ENCODE data around the gene SMIM35. TPM values are rescaled to one million over a fixed set of nuclear protein-coding genes. Genes with fewer than 3 reads are reported as not detected.

The SMIM35 gene
- total and polyA plus RNA-seq, 4 donors, result 0.06 to 0.17 (median 0.11) TPM

DNA sequence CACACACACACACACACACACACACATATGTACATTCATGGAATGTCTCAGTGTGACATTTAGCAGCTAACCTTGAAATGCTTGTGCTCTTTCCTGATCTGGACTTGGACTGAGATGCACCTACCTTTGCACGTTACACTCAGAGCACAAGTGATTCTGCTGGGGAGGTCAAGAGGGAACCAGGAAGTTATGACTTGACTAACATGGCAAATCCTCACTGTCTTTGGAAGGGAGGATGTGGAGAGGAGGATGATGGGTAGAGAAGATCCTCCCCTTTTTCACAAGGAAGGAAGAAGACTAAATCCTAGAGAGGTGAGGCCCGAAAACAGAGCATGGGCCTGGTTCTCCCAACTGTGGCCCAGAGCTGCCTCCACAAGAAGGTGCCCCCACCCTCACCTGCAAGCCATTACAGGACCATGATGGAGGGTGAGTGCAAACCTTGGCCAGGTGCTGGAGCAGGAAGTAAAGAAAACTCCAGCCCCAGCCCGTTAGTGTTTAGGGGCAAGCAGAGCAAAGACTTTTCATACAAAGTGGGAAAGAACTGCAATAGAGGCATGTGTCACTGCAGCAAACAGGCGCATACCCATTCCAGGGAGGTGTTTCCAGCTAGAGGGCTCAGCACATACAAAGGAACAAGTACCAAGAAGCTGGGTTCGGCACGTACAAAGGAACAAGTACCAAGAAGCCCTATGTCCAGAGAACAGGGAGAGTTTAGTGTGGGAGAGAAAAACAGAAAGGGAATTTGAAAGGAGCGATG is 39.5 kb upstream of the SMIM35 start:
- no peaks in the 10 kb centered on the region for H3K4me1 ChIP-seq (ENCODE audit: control insufficient read depth in 5 of 5, insufficient read depth in 5 of 5, low read length in 5 of 5)
- DNase-seq (no peak), ATAC-seq (ENCODE audit: insufficient read depth, low FRiP score) (no peak)
- no peak overlapping the region for H3K27ac ChIP-seq (ENCODE audit: low read depth in 1 of 2, low read length in 1 of 2)
- WGBS, 2 donors, result 85 to 87% methylated on average over 7 of the region's 7 CpGs
- TF ChIP-seq, protein P1, sequence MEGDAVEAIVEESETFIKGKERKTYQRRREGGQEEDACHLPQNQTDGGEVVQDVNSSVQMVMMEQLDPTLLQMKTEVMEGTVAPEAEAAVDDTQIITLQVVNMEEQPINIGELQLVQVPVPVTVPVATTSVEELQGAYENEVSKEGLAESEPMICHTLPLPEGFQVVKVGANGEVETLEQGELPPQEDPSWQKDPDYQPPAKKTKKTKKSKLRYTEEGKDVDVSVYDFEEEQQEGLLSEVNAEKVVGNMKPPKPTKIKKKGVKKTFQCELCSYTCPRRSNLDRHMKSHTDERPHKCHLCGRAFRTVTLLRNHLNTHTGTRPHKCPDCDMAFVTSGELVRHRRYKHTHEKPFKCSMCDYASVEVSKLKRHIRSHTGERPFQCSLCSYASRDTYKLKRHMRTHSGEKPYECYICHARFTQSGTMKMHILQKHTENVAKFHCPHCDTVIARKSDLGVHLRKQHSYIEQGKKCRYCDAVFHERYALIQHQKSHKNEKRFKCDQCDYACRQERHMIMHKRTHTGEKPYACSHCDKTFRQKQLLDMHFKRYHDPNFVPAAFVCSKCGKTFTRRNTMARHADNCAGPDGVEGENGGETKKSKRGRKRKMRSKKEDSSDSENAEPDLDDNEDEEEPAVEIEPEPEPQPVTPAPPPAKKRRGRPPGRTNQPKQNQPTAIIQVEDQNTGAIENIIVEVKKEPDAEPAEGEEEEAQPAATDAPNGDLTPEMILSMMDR (IDR thresholded peaks at IDR 0.05; ENCODE audit: control extremely low read depth, extremely low read depth), result no peak
- no peaks in the 10 kb centered on the region for H3K36me3 ChIP-seq (ENCODE audit: control insufficient read depth in 4 of 4, insufficient read depth in 4 of 4, low read length in 4 of 4)
- no peaks in the 10 kb centered on the region for H3K27me3 ChIP-seq (ENCODE audit: control insufficient read depth in 3 of 3, insufficient read depth in 3 of 3, low read length in 2 of 3)
- H3K4me3 ChIP-seq, result no peak overlapping the region
- no peak overlapping the region for H3K9ac ChIP-seq (ENCODE audit: insufficient read depth in 1 of 2, low read length in 2 of 2)
- H3K9me3 ChIP-seq (ENCODE audit: control insufficient read depth in 4 of 4, insufficient read depth in 3 of 4, low read length in 3 of 4), result no peaks in the 10 kb centered on the region

DNA sequence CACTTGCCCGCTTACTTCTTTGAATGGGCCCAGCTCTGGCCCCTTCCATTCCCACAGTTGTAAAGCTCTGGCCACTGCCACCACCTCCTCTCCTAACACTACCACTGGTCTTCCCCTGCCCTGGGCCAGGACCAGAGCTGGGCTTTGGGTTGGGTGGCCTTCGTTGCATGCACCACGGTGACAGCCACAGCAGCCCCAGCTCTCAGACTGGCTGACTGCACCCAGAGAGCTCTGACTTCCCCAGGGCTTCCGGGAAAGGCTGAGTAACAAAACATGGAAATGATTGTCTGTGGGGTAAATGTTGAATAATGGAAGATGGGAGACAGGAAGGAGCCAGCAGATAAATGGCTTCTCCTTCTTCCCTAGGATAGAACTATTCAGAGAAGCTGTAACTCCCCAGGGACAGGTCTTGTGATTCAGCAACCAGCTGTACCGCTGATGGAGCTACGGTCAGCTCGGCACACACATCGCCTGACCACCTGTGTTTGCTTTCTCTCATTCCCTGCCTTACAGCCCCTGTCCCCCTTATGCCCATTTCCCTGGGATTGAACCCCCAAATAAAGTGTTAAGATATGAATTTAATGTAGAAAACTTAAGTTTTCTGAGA is 38.3 kb upstream of the SMIM35 start:
- ATAC-seq (ENCODE audit: insufficient read depth, low FRiP score) (no peak), DNase-seq (no peak)
- TF ChIP-seq, protein P1 (IDR thresholded peaks at IDR 0.05; ENCODE audit: control extremely low read depth, extremely low read depth), result no peak
- Histone ChIP-seq H3K27me3 (ENCODE audit: control insufficient read depth in 3 of 3, insufficient read depth in 3 of 3, low read length in 2 of 3) (peaks cover 0 to 2% (median 0%) of the 10 kb centered on the region in 3 donors), H3K36me3 (ENCODE audit: control insufficient read depth in 4 of 4, insufficient read depth in 4 of 4, low read length in 4 of 4) (no peaks in the 10 kb centered on the region), H3K4me3 (no peak overlapping the region), H3K27ac (ENCODE audit: low read depth in 1 of 2, low read length in 1 of 2) (no peak overlapping the region), H3K4me1 (ENCODE audit: control insufficient read depth in 5 of 5, insufficient read depth in 5 of 5, low read length in 5 of 5) (no peaks in the 10 kb centered on the region), H3K9ac (ENCODE audit: insufficient read depth in 1 of 2, low read length in 2 of 2) (no peak overlapping the region), H3K9me3 (ENCODE audit: control insufficient read depth in 4 of 4, insufficient read depth in 3 of 4, low read length in 3 of 4) (no peaks in the 10 kb centered on the region)
- WGBS, 2 donors, result 74 to 83% methylated on average over 8 of the region's 8 CpGs

DNA sequence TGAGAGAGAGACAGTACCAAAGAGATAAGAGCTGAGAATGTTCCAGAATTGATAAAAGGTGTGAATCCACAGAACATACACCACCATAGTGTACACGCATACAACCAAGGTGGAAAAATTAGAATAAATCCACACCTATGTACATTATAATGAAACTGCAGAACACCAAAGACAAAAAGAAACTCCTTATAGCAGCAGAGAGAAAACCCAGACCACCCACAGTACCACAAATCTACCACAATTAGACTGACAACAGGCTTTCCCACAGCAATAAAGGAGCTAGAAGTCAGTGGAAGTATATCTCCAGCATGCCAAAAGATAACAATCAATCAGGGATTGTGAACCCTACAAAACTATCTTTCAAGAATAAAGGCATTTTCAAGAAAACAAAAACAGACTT is 34.0 kb upstream of the SMIM35 start:
- 93 to 100% methylated on average over 1 of the region's 1 CpG for WGBS, 2 donors

More for the DNA sequence above, 34.0 kb upstream of the SMIM35 start:
- no peak overlapping the region for H3K27ac ChIP-seq (ENCODE audit: low read depth in 1 of 2, low read length in 1 of 2)
- no peak for DNase-seq
- TF ChIP-seq, protein P1 (IDR thresholded peaks at IDR 0.05; ENCODE audit: control extremely low read depth, extremely low read depth), result no peak
- no peaks in the 10 kb centered on the region for H3K36me3 ChIP-seq (ENCODE audit: control insufficient read depth in 4 of 4, insufficient read depth in 4 of 4, low read length in 4 of 4)
- H3K9ac ChIP-seq (ENCODE audit: insufficient read depth in 1 of 2, low read length in 2 of 2), result no peak overlapping the region
- H3K27me3 ChIP-seq (ENCODE audit: control insufficient read depth in 3 of 3, insufficient read depth in 3 of 3, low read length in 2 of 3), result peaks cover 0 to 2% (median 2%) of the 10 kb centered on the region in 3 donors
- no peak overlapping the region for H3K4me3 ChIP-seq
- H3K9me3 ChIP-seq (ENCODE audit: control insufficient read depth in 4 of 4, insufficient read depth in 3 of 4, low read length in 3 of 4), result no peaks in the 10 kb centered on the region
- no peaks in the 10 kb centered on the region for H3K4me1 ChIP-seq (ENCODE audit: control insufficient read depth in 5 of 5, insufficient read depth in 5 of 5, low read length in 5 of 5)
- ATAC-seq (ENCODE audit: insufficient read depth, low FRiP score), result no peak

Data from lung (tissue), 12 donors.